Measurements from ENCODE around the gene SCRN2.

SCRN2 gene

GRCh38 chr17:47867813-47868533 is 26.9 kb upstream of the SCRN2 start:
- Histone ChIP-seq H3K27ac (no peak overlapping the region), H3K36me3 (no peaks in the 10 kb centered on the region), H3K4me1 (ENCODE audit: control insufficient read depth in 1 of 2, insufficient read depth in 1 of 2, low read depth in 1 of 2, low read length in 1 of 2) (no peaks in the 10 kb centered on the region), H3K9me3 (no peaks in the 10 kb centered on the region), H3K4me3 (ENCODE audit: low read depth in 1 of 2, low read length in 1 of 2) (no peak overlapping the region), H3K27me3 (peaks cover 83% of the 10 kb centered on the region)
- TF ChIP-seq CTCF (IDR thresholded peaks at IDR 0.05) = no peak

- Histone ChIP-seq H3K4me1 (ENCODE audit: control insufficient read depth in 1 of 2, insufficient read depth in 1 of 2, low read depth in 1 of 2, low read length in 1 of 2) (no peaks in the 10 kb centered on the region), H3K4me3 (ENCODE audit: low read depth in 1 of 2, low read length in 1 of 2) (no peak overlapping the region), H3K36me3 (no peaks in the 10 kb centered on the region), H3K27ac (no peak overlapping the region), H3K9me3 (no peaks in the 10 kb centered on the region), H3K27me3 (peaks cover 73% of the 10 kb centered on the region)
- TF ChIP-seq CTCF (IDR thresholded peaks at IDR 0.05) = no peak
These were observed 25.9 kb upstream of the SCRN2 start for GRCh38 chr17:47866941-47867340.

- no peak for TF ChIP-seq CTCF (IDR thresholded peaks at IDR 0.05)
- no peaks in the 10 kb centered on the region for H3K36me3 ChIP-seq
- H3K4me3 ChIP-seq (ENCODE audit: low read depth in 1 of 2, low read length in 1 of 2) = no peak overlapping the region
- H3K9me3 ChIP-seq = no peaks in the 10 kb centered on the region
- H3K27me3 ChIP-seq = peaks cover 56% of the 10 kb centered on the region
- H3K4me1 ChIP-seq (ENCODE audit: control insufficient read depth in 1 of 2, insufficient read depth in 1 of 2, low read depth in 1 of 2, low read length in 1 of 2) = no peaks in the 10 kb centered on the region
- H3K27ac ChIP-seq = no peak overlapping the region
These were observed 23.7 kb upstream of the SCRN2 start for GRCh38 chr17:47864791-47865216.

GRCh38 chr17:47862621-47863440 is 21.8 kb upstream of the SCRN2 start:
- peaks cover 54% of the 10 kb centered on the region for H3K27me3 ChIP-seq
- no peaks in the 10 kb centered on the region for H3K9me3 ChIP-seq
- no peak for TF ChIP-seq CTCF (IDR thresholded peaks at IDR 0.05)
- no peak overlapping the region for H3K27ac ChIP-seq
- H3K4me3 ChIP-seq (ENCODE audit: low read depth in 1 of 2, low read length in 1 of 2) = no peak overlapping the region
- H3K36me3 ChIP-seq = no peaks in the 10 kb centered on the region
- no peaks in the 10 kb centered on the region for H3K4me1 ChIP-seq (ENCODE audit: control insufficient read depth in 1 of 2, insufficient read depth in 1 of 2, low read depth in 1 of 2, low read length in 1 of 2)

- TF ChIP-seq CTCF (IDR thresholded peaks at IDR 0.05) = no peak
- Histone ChIP-seq H3K9me3 (no peaks in the 10 kb centered on the region), H3K27ac (no peak overlapping the region), H3K36me3 (no peaks in the 10 kb centered on the region), H3K4me3 (ENCODE audit: low read depth in 1 of 2, low read length in 1 of 2) (no peak overlapping the region), H3K27me3 (peaks cover 58% of the 10 kb centered on the region), H3K4me1 (ENCODE audit: control insufficient read depth in 1 of 2, insufficient read depth in 1 of 2, low read depth in 1 of 2, low read length in 1 of 2) (no peaks in the 10 kb centered on the region)
These were observed 19.3 kb upstream of the SCRN2 start for GRCh38 chr17:47860386-47860785.
